Immature natural killer cell (primary cell): ENCODE measurements around the gene ITM2C. TPM values are rescaled to one million over a fixed set of nuclear protein-coding genes. Genes with fewer than 3 reads are reported as not detected.

Experiments used
- DNase-seq, 3 donors: peaks; one replicate each; pipeline ENCODE4 v3.0.0; 2022; ENCODE audit warnings: mixed read lengths in 1 of 3
- H3K27ac Mint-ChIP-seq, 6 donors: one replicate each; pipeline ENCODE4 v1.8.0; 2020; ENCODE audit warnings: mixed read lengths in 6 of 6, mild to moderate bottlenecking in 5 of 6, inconsistent platforms in 4 of 6, moderate library complexity in 3 of 6
- H3K27me3 Mint-ChIP-seq, 3 donors: one replicate each; pipeline ENCODE4 v1.8.0; 2020 to 2021; ENCODE audit warnings: low read depth in 3 of 3, mild to moderate bottlenecking in 3 of 3, mixed read lengths in 3 of 3, moderate library complexity in 3 of 3, inconsistent platforms in 1 of 3
- H3K36me3 Mint-ChIP-seq, 3 donors: one replicate each; pipeline ENCODE4 v1.8.0; 2020; ENCODE audit warnings: mixed read lengths in 3 of 3, inconsistent platforms in 2 of 3, mild to moderate bottlenecking in 2 of 3
- H3K4me1 Mint-ChIP-seq, 2 donors: one replicate each; pipeline ENCODE4 v1.8.0; 2020; ENCODE audit warnings: inconsistent platforms in 2 of 2, mild to moderate bottlenecking in 2 of 2, mixed read lengths in 2 of 2, moderate library complexity in 1 of 2
- H3K4me3 Mint-ChIP-seq, 5 donors: one replicate each; pipeline ENCODE4 v1.8.0; 2020; ENCODE audit warnings: mild to moderate bottlenecking in 5 of 5, mixed read lengths in 5 of 5, inconsistent platforms in 3 of 5, moderate library complexity in 3 of 5
- H3K9me3 Mint-ChIP-seq, 6 donors: one replicate each; pipeline ENCODE4 v1.8.0; 2020; ENCODE audit warnings: mild to moderate bottlenecking in 6 of 6, mixed read lengths in 6 of 6, inconsistent platforms in 4 of 6, moderate library complexity in 3 of 6
- polyA plus RNA-seq, 3 donors: library from polyadenylated mRNA; unstranded; fragments of 300-500 nt; fragmentation: Illumina TruSeq; gene quantifications; one replicate each; pipeline ENCODE4 v1.2.3, GENCODE V29; 2021

ITM2C gene
- polyA plus RNA-seq, 3 donors from 2014 or later: 5.3 to 23.7 (median 16.9) TPM

- Mint-ChIP-seq H3K27ac (no peak overlapping the region), H3K4me1 (peaks cover 49 to 54% of the 10 kb centered on the region in 2 donors), H3K9me3 (no peaks in the 10 kb centered on the region), H3K36me3 (no peaks in the 10 kb centered on the region), H3K27me3 (peaks cover 23 to 46% (median 38%) of the 10 kb centered on the region in 3 donors), H3K4me3 (peak overlapping the region; percentile 47 to 90 (median 86))
- no peak for DNase-seq
These were observed 1.2 kb upstream of the ITM2C start for GRCh38 chr2:230863442-230864121.

DNA sequence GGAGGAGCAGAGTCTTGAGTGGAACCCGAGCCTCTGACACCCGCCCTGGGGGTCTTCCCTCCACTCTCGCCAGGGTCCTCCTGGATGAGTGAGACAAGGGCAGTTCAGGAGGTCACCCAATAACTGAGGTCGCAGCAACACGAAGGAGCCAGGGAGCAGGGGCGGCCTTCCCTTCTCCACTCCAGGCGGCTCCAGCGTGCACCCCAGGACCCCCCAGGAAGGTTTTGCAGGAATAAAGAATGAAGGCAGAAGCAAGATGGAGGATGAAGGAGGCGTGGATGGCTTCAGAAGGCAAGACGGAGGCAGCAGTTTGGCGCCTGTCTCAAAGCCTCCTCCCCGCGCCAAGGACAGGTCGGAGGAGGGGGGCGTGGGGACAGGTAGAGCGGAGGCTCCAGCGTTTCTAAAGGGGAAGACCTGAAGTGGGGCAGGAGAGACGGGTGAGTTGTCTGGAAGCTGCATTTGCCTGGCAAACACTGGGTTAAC, 579 bp upstream of the ITM2C start:
- DNase-seq: no peak
- peaks cover 25 to 45% (median 40%) of the 10 kb centered on the region in 3 donors for H3K27me3 Mint-ChIP-seq
- H3K4me3 Mint-ChIP-seq: peak overlapping the region; percentile 82 to 90 (median 86)
- H3K27ac Mint-ChIP-seq: peak overlapping the region in 3 of 6 donors; percentile 61 to 80 (median 67)
- H3K36me3 Mint-ChIP-seq: no peaks in the 10 kb centered on the region
- H3K4me1 Mint-ChIP-seq: peaks cover 49 to 54% of the 10 kb centered on the region in 2 donors
- no peaks in the 10 kb centered on the region for H3K9me3 Mint-ChIP-seq

GRCh38 chr2:230865307-230865765, 594 bp downstream of the ITM2C start:
- peaks cover 49 to 54% of the 10 kb centered on the region in 2 donors for H3K4me1 Mint-ChIP-seq
- peak in 1 of 3 donors; percentile 14 for DNase-seq
- peak overlapping the region in 3 of 6 donors; percentile 69 to 73 (median 71) for H3K27ac Mint-ChIP-seq
- H3K9me3 Mint-ChIP-seq: no peaks in the 10 kb centered on the region
- peaks cover 21 to 45% (median 31%) of the 10 kb centered on the region in 3 donors for H3K27me3 Mint-ChIP-seq
- no peaks in the 10 kb centered on the region for H3K36me3 Mint-ChIP-seq
- H3K4me3 Mint-ChIP-seq: peak overlapping the region; percentile 60 to 81 (median 76)

GRCh38 chr2:230865766-230866755, 1.3 kb downstream of the ITM2C start:
- no peaks in the 10 kb centered on the region for H3K9me3 Mint-ChIP-seq
- peaks cover 49 to 52% of the 10 kb centered on the region in 2 donors for H3K4me1 Mint-ChIP-seq
- H3K27ac Mint-ChIP-seq: peak overlapping the region in 3 of 6 donors; percentile 53 to 78 (median 69)
- DNase-seq: peak; percentile 43 to 51 (median 47)
- peaks cover 21 to 39% (median 26%) of the 10 kb centered on the region in 3 donors for H3K27me3 Mint-ChIP-seq
- H3K36me3 Mint-ChIP-seq: no peaks in the 10 kb centered on the region
- peak overlapping the region; percentile 60 to 81 (median 76) for H3K4me3 Mint-ChIP-seq

DNA sequence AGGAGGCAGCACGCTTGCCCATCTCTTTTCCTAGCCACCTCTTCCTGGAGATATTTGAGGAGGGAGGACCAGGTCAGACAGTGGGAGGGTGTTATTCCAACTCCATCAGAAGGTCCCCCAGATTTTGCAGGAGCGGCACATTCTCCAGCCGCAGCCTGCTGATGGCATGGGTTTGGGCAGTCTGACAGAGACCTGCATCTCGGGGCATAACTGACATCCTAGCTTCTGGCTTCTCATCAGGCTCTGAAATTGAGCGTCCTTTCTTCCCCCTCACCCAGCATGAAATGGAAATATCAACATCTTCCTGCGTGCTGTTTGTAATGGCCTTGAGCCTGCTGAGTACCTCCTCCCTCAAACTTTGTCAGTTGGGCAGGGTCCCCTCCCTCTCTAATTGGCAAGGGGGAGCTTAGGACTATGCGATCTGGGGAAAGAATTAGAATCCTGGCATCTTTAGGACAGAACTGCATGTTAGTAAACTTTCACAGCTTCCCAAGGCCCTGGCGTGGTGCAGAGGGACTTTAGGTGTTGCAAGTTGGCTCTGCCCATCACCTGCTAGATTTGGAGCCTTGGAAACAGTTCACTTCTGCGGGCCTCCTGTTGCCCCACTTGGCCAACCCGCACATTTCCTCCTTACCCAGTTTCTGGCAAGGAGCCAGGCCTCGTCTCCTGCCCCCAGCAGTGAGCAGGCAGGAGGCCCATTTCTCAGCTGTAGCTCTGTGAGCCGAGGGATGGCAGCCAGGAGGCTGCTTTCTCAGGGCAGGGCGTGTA, 2.2 kb downstream of the ITM2C start:
- Mint-ChIP-seq H3K9me3 (no peaks in the 10 kb centered on the region), H3K27ac (peak overlapping the region in 5 of 6 donors; percentile 9 to 84 (median 62)), H3K4me3 (peak overlapping the region; percentile 34 to 65 (median 60)), H3K4me1 (peaks cover 44 to 46% of the 10 kb centered on the region in 2 donors), H3K36me3 (no peaks in the 10 kb centered on the region), H3K27me3 (peaks cover 17 to 31% (median 18%) of the 10 kb centered on the region in 3 donors)
- DNase-seq: peak; percentile 43 to 65 (median 54)

DNA sequence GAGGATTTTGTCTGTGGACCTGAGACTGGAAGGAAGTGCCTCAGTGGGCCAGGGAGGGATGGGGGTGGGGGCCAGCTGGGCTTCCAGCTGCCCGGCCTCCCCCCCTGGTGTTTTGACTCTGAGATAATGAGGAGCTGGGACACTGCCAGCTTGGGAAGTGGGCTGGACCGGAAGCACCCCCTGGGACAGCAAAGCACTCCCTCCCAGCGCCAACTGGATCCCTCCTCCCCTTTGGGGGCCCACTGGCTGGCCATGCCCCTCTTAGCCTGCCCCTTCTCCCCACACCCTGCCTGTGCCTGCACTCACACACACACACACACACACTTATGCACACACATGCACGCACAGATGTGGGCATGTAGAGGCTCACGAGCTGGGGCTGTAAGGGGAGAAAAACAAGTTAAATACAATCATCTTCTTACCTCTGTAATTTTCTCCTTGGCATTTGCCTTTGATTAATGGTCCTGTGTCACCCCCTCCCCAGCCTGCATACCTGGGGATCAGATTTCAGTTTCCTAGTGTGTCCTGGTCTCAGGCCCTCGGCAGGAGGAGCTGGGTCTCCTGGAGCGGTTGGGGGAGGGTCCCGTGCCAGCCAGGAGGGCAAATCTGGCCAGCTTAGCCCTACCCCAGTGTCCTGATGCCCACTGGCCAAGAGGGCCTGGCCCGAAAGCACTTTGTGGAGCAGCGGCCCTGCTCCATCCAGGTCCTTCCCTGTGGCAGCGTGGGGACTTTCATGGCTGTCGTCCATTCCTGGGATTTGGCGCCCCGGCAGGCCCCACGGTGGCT, 3.6 kb downstream of the ITM2C start:
- Mint-ChIP-seq H3K9me3 (no peaks in the 10 kb centered on the region), H3K27ac (peak overlapping the region in 1 of 6 donors; percentile 22), H3K4me1 (peaks cover 33 to 38% of the 10 kb centered on the region in 2 donors), H3K36me3 (no peaks in the 10 kb centered on the region), H3K4me3 (no peak overlapping the region), H3K27me3 (peaks cover 20 to 24% (median 22%) of the 10 kb centered on the region in 3 donors)
- no peak for DNase-seq

DNA sequence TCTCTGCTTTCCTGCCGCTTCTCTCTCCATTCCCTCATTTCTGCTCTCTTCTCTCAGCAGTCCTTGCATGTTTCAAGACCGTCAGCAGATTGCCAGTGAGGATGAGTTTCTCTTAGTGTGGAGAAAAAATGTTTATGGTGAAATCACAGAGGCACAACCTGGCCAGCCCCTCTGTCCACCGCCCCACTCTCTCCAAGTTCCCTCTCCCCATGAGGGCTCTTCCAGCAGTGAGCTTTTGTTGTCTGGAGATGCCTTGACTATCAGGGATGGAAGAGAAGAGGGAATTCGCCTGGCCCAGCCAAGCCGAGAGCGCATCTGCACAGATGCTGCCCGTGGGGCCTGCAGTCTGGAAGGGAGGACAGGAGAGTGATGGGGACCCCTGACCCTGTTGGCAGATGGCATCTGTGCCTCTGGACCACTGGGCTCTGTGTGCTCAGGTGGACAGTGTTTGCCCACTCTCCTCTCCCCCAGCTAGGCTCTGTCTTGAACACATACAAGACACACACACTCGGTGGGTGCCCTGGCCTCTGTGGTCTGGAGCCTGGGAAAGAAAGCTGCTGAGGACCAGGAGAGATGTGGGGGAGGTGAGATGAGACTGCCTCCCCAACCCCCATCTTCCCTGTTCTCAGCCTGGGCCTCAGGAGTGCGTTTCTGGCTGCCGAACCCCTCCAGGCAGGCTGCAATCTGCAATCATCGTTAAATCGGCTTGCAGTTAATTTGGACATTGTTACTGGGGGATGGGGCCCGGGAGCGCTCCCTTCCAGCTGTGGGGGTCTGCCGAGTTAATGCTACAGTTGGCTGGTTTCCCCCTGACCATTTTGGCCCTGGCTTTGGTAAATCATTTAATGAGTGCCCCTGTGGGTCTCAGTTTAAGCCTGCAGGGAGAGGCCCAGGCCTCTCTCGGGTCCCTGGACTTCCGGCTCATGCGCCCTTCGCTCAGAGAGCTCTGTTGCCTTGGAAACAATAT, 4.5 kb downstream of the ITM2C start:
- no peaks in the 10 kb centered on the region for H3K36me3 Mint-ChIP-seq
- no peak for DNase-seq
- H3K27ac Mint-ChIP-seq: no peak overlapping the region
- H3K27me3 Mint-ChIP-seq: peaks cover 18 to 22% (median 20%) of the 10 kb centered on the region in 3 donors
- H3K4me1 Mint-ChIP-seq: peaks cover 24 to 29% of the 10 kb centered on the region in 2 donors
- no peaks in the 10 kb centered on the region for H3K9me3 Mint-ChIP-seq
- H3K4me3 Mint-ChIP-seq: no peak overlapping the region

- no peak for DNase-seq
- Mint-ChIP-seq H3K9me3 (no peaks in the 10 kb centered on the region), H3K4me1 (peaks cover 18 to 24% of the 10 kb centered on the region in 2 donors), H3K27ac (no peak overlapping the region), H3K4me3 (no peak overlapping the region), H3K36me3 (no peaks in the 10 kb centered on the region), H3K27me3 (peaks cover 15 to 25% (median 17%) of the 10 kb centered on the region in 3 donors)
These were observed 5.3 kb downstream of the ITM2C start for GRCh38 chr2:230869914-230870543.

- peaks cover 13 to 27% (median 19%) of the 10 kb centered on the region in 3 donors for H3K27me3 Mint-ChIP-seq
- no peaks in the 10 kb centered on the region for H3K36me3 Mint-ChIP-seq
- DNase-seq: no peak
- H3K4me3 Mint-ChIP-seq: no peak overlapping the region
- no peak overlapping the region for H3K27ac Mint-ChIP-seq
- H3K4me1 Mint-ChIP-seq: peaks cover 12 to 19% of the 10 kb centered on the region in 2 donors
- H3K9me3 Mint-ChIP-seq: no peaks in the 10 kb centered on the region
These were observed 6.0 kb downstream of the ITM2C start for GRCh38 chr2:230870544-230871360.

- Mint-ChIP-seq H3K9me3 (no peaks in the 10 kb centered on the region), H3K36me3 (no peaks in the 10 kb centered on the region), H3K4me3 (no peak overlapping the region), H3K27ac (no peak overlapping the region), H3K27me3 (peaks cover 14 to 23% (median 16%) of the 10 kb centered on the region in 3 donors), H3K4me1 (peaks cover 16% of the 10 kb centered on the region in 2 donors)
- no peak for DNase-seq
These were observed 6.8 kb downstream of the ITM2C start for GRCh38 chr2:230871361-230872150.
